ENCODE results near the gene HOXA2. TPM values are rescaled to one million over a fixed set of nuclear protein-coding genes. Genes with fewer than 3 reads are reported as not detected.

The HOXA2 gene
- total and polyA plus RNA-seq, 3 experiments from 2014 or later = not detected

DNA sequence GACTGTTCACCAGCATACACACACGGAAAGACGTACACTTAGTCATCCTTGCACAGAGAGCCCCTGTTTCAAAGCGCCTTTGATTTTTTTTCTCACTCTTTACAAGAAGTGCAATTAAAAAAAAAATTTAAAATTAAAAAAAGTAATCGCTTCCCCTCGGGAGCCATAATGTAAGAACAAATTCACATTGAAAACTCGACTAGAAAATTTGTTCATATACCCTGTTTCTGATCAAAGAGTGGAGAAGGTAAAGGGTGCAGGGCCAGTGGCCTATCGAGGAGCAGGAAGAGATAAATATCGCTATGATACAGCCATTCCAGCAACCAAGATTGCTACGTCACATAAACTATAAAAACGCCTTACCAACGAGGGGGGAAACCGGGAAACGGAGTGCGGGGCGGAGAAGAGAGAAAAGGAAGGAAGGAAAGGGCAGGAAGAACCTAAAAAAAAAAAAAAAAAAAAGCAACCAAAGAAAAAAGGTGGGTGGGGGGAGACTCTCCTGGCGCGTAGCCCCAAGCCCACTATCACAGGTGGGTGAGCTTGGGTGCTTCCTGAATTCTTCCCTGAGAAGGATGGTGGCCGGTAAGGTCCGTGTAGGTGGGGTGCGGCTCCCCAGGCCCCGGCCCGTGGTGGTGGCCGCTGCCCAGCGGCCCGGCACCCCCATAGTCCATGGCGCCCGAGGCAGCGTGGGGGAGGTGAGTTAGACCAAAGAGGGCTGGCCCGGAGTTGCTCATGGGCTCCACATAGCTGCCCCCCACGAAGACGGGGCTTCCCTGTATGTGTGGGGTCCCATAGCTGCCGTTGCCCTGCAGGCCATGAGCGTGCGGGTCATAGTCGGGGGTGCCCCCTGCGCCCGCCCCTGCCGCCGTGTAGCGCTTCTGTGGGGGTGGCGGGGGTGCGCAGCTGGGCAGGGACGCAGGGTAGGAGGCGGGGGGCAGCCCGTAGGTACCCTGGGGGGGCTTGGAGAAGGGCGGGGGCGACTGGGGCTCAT, 5.2 kb upstream of the HOXA2 start:
- Mint-ChIP-seq H3K36me3 (no peaks in the 10 kb centered on the region), H3K9me3 (no peaks in the 10 kb centered on the region), H3K27me3 (peaks cover 23 to 43% of the 10 kb centered on the region in 2 donors), H3K4me1 (peaks cover 10 to 12% (median 10%) of the 10 kb centered on the region in 3 donors), H3K4me3 (no peak overlapping the region), H3K27ac (no peak overlapping the region)
- POLR2A ChIA-PET = no interaction called here
- no peaks in the 10 kb centered on the region for H3K9me3 ChIP-seq (ENCODE audit: low read length)
- no peaks in the 10 kb centered on the region for H3K36me3 ChIP-seq (ENCODE audit: insufficient read depth, low read length)
- H3K4me3 ChIP-seq (ENCODE audit: low read length) = no peak overlapping the region
- H3K4me1 ChIP-seq (ENCODE audit: insufficient read depth, low read length) = peaks cover 5% of the 10 kb centered on the region
- no peak for DNase-seq
- H3K27ac ChIP-seq (ENCODE audit: low read depth, low read length) = no peak overlapping the region
- peaks cover 24% of the 10 kb centered on the region for H3K27me3 ChIP-seq (ENCODE audit: insufficient read depth, low read length, poor library complexity, severe bottlenecking)
- CTCF ChIA-PET = no interaction called here

GRCh38 chr7:27106901-27107240, 4.4 kb upstream of the HOXA2 start:
- Mint-ChIP-seq H3K27ac (no peak overlapping the region), H3K4me1 (peaks cover 15 to 18% (median 17%) of the 10 kb centered on the region in 3 donors), H3K27me3 (peaks cover 29 to 47% of the 10 kb centered on the region in 2 donors), H3K4me3 (no peak overlapping the region), H3K9me3 (no peaks in the 10 kb centered on the region), H3K36me3 (no peaks in the 10 kb centered on the region)
- peaks cover 10% of the 10 kb centered on the region for H3K4me1 ChIP-seq (ENCODE audit: insufficient read depth, low read length)
- DNase-seq = no peak
- ChIA-PET CTCF (no interaction called here), POLR2A (no interaction called here)
- peaks cover 32% of the 10 kb centered on the region for H3K27me3 ChIP-seq (ENCODE audit: insufficient read depth, low read length, poor library complexity, severe bottlenecking)
- H3K27ac ChIP-seq (ENCODE audit: low read depth, low read length) = no peak overlapping the region
- no peak overlapping the region for H3K4me3 ChIP-seq (ENCODE audit: low read length)
- H3K9me3 ChIP-seq (ENCODE audit: low read length) = no peaks in the 10 kb centered on the region
- H3K36me3 ChIP-seq (ENCODE audit: insufficient read depth, low read length) = no peaks in the 10 kb centered on the region

GRCh38 chr7:27106181-27106900, 3.9 kb upstream of the HOXA2 start:
- DNase-seq = no peak
- no peak overlapping the region for H3K4me3 ChIP-seq (ENCODE audit: low read length)
- H3K4me1 ChIP-seq (ENCODE audit: insufficient read depth, low read length) = peaks cover 10% of the 10 kb centered on the region
- peaks cover 33% of the 10 kb centered on the region for H3K27me3 ChIP-seq (ENCODE audit: insufficient read depth, low read length, poor library complexity, severe bottlenecking)
- CTCF ChIA-PET = no interaction called here
- H3K36me3 ChIP-seq (ENCODE audit: insufficient read depth, low read length) = no peaks in the 10 kb centered on the region
- peaks cover 0 to 4% (median 3%) of the 10 kb centered on the region in 3 donors for H3K36me3 Mint-ChIP-seq
- no peak overlapping the region for H3K27ac Mint-ChIP-seq
- POLR2A ChIA-PET = no interaction called here
- peaks cover 20 to 22% (median 21%) of the 10 kb centered on the region in 3 donors for H3K4me1 Mint-ChIP-seq
- no peak overlapping the region for H3K4me3 Mint-ChIP-seq
- peaks cover 32 to 48% of the 10 kb centered on the region in 2 donors for H3K27me3 Mint-ChIP-seq
- no peaks in the 10 kb centered on the region for H3K9me3 Mint-ChIP-seq
- no peaks in the 10 kb centered on the region for H3K9me3 ChIP-seq (ENCODE audit: low read length)
- no peak overlapping the region for H3K27ac ChIP-seq (ENCODE audit: low read depth, low read length)

DNA sequence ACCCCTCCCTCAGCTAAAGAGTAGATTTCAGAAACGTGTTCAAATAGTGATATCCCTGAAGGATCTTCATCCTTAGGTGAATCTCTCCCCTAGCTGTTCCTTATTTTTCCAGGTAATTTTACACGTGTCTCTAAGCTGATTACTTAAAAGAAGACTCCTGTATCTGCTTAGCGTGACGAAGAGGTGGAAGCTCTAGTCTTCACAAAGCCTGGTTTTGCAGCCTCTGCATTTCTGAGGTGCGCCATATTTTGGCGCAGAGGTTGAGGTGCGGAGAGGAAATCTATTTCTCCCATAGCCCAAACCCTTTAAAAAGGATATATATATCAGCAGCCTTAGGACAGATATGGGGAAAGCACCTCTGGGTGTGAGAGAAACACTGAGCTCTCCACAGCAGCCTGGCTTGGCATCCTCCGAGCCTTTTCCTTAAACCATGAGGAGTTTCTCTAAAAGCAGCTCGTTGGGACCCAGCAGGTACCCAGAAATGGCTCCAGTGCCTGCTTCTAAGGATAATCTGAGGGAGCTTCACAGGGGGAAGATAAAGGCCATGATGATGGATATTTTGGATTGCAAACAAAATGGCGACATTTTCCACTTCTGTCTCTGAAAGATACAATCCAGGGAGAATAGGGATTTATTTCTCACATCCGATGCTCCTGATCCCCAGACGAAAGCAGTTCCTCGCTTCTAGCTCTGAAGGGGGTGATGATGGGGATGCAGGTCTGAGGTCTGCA, 3.0 kb upstream of the HOXA2 start:
- Mint-ChIP-seq H3K9me3 (no peaks in the 10 kb centered on the region), H3K36me3 (peaks cover 2 to 12% (median 10%) of the 10 kb centered on the region in 3 donors), H3K27ac (no peak overlapping the region), H3K4me1 (peaks cover 20 to 22% (median 21%) of the 10 kb centered on the region in 3 donors), H3K4me3 (no peak overlapping the region), H3K27me3 (peaks cover 38 to 57% of the 10 kb centered on the region in 2 donors)
- H3K36me3 ChIP-seq (ENCODE audit: insufficient read depth, low read length) = no peaks in the 10 kb centered on the region
- H3K9me3 ChIP-seq (ENCODE audit: low read length) = no peaks in the 10 kb centered on the region
- H3K27me3 ChIP-seq (ENCODE audit: insufficient read depth, low read length, poor library complexity, severe bottlenecking) = peaks cover 33% of the 10 kb centered on the region
- DNase-seq = no peak
- peaks cover 10% of the 10 kb centered on the region for H3K4me1 ChIP-seq (ENCODE audit: insufficient read depth, low read length)
- ChIA-PET POLR2A (no interaction called here), CTCF (interaction anchor here (1.1 kb wide), 1 partner anchor 9 kb away, joined by 4 read pairs; no protein-coding TSS in a partner anchor)
- no peak overlapping the region for H3K4me3 ChIP-seq (ENCODE audit: low read length)
- no peak overlapping the region for H3K27ac ChIP-seq (ENCODE audit: low read depth, low read length)

- Histone ChIP-seq H3K4me1 (ENCODE audit: insufficient read depth, low read length) (peaks cover 10% of the 10 kb centered on the region), H3K9me3 (ENCODE audit: low read length) (no peaks in the 10 kb centered on the region), H3K4me3 (ENCODE audit: low read length) (no peak overlapping the region), H3K27me3 (ENCODE audit: insufficient read depth, low read length, poor library complexity, severe bottlenecking) (peaks cover 38% of the 10 kb centered on the region), H3K27ac (ENCODE audit: low read depth, low read length) (no peak overlapping the region), H3K36me3 (ENCODE audit: insufficient read depth, low read length) (no peaks in the 10 kb centered on the region)
- ChIA-PET POLR2A (no interaction called here), CTCF (interaction anchor here (1.1 kb wide), 1 partner anchor 8 kb away, joined by 4 read pairs; no protein-coding TSS in a partner anchor)
- H3K4me1 Mint-ChIP-seq = peaks cover 20 to 23% (median 22%) of the 10 kb centered on the region in 3 donors
- no peaks in the 10 kb centered on the region for H3K9me3 Mint-ChIP-seq
- H3K27me3 Mint-ChIP-seq = peaks cover 38 to 66% of the 10 kb centered on the region in 2 donors
- H3K4me3 Mint-ChIP-seq = no peak overlapping the region
- no peak for DNase-seq
- peaks cover 9 to 16% (median 15%) of the 10 kb centered on the region in 3 donors for H3K36me3 Mint-ChIP-seq
- H3K27ac Mint-ChIP-seq = no peak overlapping the region
Measured at GRCh38 chr7:27104341-27105058, 2.0 kb upstream of the HOXA2 start.

- no peaks in the 10 kb centered on the region for H3K9me3 Mint-ChIP-seq
- CTCF ChIA-PET = no interaction called here
- POLR2A ChIA-PET = no interaction called here
- Histone ChIP-seq H3K4me1 (ENCODE audit: insufficient read depth, low read length) (peaks cover 10% of the 10 kb centered on the region), H3K4me3 (ENCODE audit: low read length) (no peak overlapping the region), H3K36me3 (ENCODE audit: insufficient read depth, low read length) (no peaks in the 10 kb centered on the region), H3K9me3 (ENCODE audit: low read length) (no peaks in the 10 kb centered on the region), H3K27ac (ENCODE audit: low read depth, low read length) (no peak overlapping the region), H3K27me3 (ENCODE audit: insufficient read depth, low read length, poor library complexity, severe bottlenecking) (peaks cover 38% of the 10 kb centered on the region)
- H3K27me3 Mint-ChIP-seq = peaks cover 38 to 74% of the 10 kb centered on the region in 2 donors
- DNase-seq = no peak
- peaks cover 9 to 23% (median 15%) of the 10 kb centered on the region in 3 donors for H3K36me3 Mint-ChIP-seq
- peak overlapping the region in 1 of 8 donors; percentile 49 for H3K27ac Mint-ChIP-seq
- peaks cover 20 to 27% (median 23%) of the 10 kb centered on the region in 3 donors for H3K4me1 Mint-ChIP-seq
- H3K4me3 Mint-ChIP-seq = peak overlapping the region in 2 of 7 donors; percentile 20 to 27
Measured at GRCh38 chr7:27103489-27104226, 1.2 kb upstream of the HOXA2 start.

- peaks cover 32 to 41% (median 33%) of the 10 kb centered on the region in 3 donors for H3K4me1 Mint-ChIP-seq
- no peak for DNase-seq
- peaks cover 20% of the 10 kb centered on the region for H3K4me1 ChIP-seq (ENCODE audit: insufficient read depth, low read length)
- POLR2A ChIA-PET = no interaction called here
- no peaks in the 10 kb centered on the region for H3K36me3 ChIP-seq (ENCODE audit: insufficient read depth, low read length)
- H3K27ac Mint-ChIP-seq = no peak overlapping the region
- peaks cover 38% of the 10 kb centered on the region for H3K27me3 ChIP-seq (ENCODE audit: insufficient read depth, low read length, poor library complexity, severe bottlenecking)
- CTCF ChIA-PET = no interaction called here
- H3K36me3 Mint-ChIP-seq = peaks cover 9 to 23% (median 15%) of the 10 kb centered on the region in 3 donors
- peaks cover 41 to 74% of the 10 kb centered on the region in 2 donors for H3K27me3 Mint-ChIP-seq
- no peaks in the 10 kb centered on the region for H3K9me3 Mint-ChIP-seq
- peak overlapping the region in 6 of 7 donors; percentile 3 to 55 (median 42) for H3K4me3 Mint-ChIP-seq
- H3K4me3 ChIP-seq (ENCODE audit: low read length) = no peak overlapping the region
- no peaks in the 10 kb centered on the region for H3K9me3 ChIP-seq (ENCODE audit: low read length)
- no peak overlapping the region for H3K27ac ChIP-seq (ENCODE audit: low read depth, low read length)
Measured at GRCh38 chr7:27101957-27102580, 414 bp downstream of the HOXA2 start.

Measured in CD8-positive, alpha-beta memory T cell (primary cell).